Measurements from ENCODE around the gene OAS3.

OAS3 gene

DNA sequence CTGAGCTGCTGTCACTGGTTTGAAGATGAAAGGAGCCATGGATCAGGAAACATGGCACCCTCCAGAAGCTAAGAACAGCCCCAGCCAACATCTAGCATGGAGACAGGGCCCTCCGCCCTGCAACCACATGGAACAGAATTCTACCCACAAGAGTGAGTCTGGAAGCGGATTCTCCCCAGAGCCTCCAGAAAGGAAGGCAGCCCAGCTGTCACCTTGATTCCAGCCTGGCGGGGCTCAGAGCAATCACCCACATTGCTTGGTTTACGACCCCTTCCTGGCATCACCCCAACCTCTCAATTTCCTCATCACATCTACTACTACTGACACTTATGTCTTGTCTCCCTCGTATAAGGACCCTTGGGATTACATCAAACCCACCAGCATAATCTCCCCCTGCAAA, 78.5 kb downstream of the OAS3 start:
- DNase-seq (ENCODE audit: low read depth, low spot score) = no peak

DNA sequence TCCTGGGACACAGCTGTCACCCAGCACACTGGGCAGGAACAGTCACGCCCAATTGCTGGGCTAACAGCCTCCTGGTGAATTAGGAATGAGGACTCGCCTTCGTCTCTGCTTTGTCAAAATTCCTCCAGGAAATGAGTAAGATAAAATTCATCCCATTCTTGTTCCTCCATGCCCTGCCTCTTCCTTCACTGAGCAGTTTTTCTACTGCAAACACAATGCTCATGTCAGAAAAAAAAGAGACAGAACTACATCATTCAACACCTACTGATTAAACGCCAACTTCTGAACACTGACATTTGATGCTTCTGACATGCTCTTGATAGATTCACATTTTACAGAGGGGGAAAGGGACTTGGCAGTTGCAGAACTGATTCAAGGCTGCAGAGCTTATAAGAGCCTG, 80.8 kb downstream of the OAS3 start:
- DNase-seq (ENCODE audit: low read depth, low spot score) = peak; percentile 22

DNA sequence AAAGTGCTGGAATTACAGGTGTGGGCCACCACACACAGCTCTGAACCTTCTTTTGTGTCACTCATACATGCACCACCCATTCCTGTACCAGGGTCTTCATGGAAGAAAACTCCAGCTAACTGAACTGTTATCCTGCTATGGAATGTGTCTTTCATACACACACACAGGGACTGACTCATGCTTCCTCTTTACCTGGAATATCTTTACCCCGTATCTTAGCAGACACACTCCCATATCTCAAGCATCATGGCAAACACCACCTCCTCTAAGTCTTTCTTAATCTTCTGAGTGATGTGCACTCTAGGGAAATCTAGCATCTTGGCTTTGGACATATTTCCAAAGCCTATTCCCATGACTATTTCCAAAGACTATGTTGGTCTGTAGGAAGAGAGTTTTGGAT, 83.2 kb downstream of the OAS3 start:
- DNase-seq (ENCODE audit: low read depth, low spot score) = no peak

Data from astrocyte of the hippocampus (primary cell).